ENCODE measurements around the gene SEC11C.
"Not testable (repeated sequence)": the region's sequence is repeated elsewhere in the genome, so short reads cannot be mapped to it uniquely, and the experiment has no call there.

Gene SEC11C

DNA sequence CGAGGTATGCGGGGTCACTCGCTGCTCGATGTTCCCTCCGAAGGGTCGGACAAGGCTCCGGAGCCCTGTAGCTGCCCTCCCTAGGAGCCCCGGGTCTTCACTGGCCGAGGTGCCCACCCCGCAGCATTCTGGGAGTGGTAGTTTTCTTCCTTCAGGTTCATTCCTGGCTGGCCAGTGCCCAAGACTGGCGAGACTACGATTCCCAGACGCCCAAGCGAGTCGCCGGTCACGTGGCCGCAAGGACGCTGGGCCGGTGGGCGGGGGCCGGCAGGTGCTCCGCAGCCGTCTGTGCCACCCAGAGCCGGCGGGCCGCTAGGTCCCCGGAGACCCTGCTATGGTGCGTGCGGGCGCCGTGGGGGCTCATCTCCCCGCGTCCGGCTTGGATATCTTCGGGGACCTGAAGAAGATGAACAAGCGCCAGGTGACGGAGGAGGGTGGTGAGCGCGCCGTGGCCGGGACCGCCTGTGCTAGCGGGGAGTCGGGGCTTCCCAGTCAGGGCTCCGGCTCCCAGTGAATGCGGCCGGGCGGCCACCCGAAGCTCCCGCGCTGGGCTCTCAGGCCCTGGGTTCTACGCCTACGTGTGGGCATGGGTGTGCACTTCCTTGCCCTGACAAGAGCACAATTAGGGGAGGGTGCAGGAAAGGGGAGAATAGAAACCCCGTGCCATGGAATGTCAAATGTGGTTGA, at the start of gene SEC11C:
SEC11C (plus strand) TSS at position 270 of the 687 bp plus-strand sequence; CDS start at position 335, 65 bp downstream.
- peak; percentile 90 for DNase-seq

DNA sequence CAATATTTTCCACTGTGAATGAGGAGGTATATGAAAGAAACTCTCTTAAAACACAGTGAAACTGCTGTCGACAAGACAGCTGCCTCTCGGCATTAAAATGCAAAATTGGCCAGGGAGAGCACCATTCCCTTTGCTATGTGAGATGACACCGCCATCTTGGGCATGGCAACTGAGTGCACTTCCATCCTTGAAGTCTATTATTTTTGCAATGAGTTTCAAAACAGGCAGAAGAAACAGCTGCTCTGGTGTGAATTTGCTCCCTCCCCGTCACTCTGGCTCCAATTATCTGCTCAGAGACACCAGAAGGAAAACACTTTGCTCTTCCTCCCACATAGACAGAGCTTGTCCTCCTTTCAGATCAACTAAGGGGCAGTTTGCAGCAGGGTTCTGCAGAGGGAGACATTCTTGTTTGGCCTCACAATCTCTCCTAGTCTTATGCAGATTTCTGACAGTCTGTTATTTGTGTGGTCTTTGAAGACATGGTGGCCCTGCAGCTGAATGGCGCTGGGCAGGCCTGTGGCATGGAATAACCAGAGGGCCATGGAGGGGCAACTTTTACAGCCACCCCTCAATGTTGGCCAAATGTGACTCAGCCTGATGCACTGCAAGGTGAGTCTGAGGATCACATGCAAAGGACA, 48.6 kb upstream of the SEC11C start:
- no peak for DNase-seq

DNA sequence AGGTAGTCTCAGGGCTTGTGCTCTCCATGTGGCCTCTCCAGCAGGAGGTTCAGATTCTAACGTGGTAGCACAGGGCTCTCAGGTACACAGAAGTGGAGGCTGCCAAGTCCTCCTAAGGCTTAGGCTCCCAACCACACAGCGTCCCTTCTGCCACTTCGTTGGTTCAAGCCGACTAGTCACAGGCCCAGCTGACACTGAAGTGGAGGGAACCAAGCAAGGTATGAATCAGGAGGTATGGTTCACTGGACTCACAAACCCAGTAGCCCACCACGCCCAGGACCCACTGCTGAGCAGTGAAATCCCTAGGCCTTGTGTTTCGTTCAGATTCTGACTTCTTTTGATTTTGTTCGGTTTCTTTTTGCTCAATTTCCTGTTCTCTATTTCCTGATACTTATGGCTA, 46.0 kb upstream of the SEC11C start:
- DNase-seq, result no peak

DNA sequence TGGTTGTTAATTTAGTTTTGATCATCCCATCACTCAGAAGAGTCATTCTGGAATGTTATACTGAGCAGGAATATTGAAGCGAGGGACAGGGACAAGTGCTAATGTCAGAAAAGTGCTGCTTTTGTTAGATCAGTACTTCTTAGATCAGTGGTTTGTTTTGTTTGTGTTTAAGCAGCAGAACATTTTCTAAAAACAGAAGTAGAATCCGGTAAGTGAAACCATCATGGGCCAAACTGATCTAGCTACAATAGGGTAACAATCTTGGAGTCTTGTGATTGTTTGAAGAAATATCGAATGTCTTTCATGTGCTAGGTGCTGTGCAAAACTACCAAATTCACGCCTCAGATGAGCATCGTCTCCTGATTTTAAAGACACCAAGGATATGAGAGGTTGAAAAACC, 45.1 kb upstream of the SEC11C start:
- no peak for DNase-seq

DNA sequence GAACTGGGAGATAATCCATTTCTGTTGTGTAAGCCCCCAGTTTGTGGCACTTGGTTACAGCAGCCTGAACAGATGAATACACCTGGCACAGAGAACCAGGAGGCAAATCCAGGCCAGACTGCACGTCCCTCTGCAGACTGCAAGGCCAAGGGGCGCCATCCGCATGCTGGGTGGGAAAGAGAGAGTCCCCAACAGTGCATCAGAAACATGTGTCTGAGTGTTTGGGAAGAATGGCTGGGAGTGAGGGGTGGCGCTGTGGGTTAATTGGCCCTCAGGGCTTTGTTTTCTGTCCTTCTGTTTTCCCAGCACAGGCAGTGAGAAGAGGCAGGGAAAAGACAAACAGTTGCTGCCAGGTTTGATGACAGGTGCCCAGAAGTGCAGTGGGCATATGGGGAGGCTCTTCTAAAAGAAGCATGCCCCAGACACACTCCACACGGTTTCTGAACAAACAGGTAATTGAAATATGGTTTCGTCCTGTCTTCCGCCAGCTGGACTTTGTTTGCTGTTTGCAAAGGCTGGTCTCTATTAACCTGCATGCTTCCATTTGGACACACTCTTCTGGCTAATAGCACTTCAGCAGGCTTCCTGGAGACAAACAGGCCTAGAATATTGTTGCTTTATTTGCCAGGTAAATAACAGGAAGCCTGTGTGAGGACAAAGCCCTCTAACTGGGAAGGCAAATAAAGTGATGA, 43.4 kb upstream of the SEC11C start:
- DNase-seq, result peak; percentile 90

DNA sequence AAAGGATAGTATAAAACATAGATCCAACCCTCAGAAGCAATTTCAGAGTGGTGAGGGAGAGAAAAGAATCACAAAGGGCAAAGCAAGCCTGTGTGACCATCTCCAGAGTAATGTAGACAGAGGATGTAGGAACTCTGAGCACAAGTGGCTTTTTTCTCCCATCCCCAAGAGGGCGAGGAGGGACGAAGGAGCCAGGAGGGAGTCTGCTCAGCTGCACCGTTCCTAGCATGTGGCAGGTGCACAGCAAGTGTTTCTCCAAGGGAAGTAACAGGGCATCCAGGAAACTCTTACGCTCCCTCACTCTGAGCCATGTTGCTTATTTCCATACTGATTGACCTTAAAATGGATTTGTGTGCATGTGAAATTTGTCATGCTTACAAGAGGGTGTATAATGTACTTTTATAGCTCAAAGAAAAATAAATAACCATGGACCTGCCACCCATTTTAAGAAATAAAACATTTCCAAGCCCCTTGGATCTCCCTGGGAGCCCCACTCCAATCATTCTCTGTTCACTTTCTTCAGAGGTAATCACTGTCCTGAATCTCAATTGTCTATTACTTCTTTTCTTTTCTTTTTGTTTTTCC, 37.8 kb upstream of the SEC11C start:
- DNase-seq, result no peak

DNA sequence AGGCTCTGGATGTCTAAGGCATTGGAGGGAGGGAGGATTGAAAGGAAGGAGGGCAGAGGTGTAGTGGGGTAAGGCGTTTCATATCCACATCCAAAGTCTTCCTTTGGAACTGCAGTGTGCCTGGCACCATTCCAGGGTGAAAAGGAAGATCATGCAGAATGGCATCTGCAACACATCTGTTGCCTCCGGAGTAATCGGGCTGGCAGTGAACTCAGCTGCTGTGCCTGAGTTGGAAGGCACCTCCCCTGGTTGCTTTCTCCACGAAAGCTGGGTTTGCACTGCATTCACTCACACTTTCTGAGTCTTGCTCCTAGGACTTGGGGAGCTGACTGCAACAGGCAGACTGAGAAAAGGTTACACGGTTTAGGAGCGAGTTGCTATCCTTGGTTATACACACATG, 30.3 kb upstream of the SEC11C start:
- no peak for DNase-seq

DNA sequence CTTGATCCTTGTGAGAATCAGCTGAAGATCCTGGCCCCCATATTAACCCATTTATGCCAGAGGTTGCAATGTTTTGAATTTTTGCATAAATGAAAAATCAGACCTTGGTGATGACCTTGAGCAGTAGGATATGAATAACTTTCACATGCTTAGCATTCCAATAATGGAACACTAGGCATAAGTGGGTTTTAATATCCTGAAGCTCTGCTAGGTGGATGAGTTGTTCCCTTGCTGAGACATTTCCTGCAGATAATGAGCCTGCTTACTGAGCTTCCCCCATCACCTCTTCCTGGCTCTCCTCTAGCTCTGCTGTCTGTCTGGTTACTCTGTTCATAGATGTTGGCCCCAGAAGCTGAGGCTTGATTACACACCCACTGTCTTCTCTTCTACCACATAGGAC, 25.5 kb upstream of the SEC11C start:
- no peak for DNase-seq

DNA sequence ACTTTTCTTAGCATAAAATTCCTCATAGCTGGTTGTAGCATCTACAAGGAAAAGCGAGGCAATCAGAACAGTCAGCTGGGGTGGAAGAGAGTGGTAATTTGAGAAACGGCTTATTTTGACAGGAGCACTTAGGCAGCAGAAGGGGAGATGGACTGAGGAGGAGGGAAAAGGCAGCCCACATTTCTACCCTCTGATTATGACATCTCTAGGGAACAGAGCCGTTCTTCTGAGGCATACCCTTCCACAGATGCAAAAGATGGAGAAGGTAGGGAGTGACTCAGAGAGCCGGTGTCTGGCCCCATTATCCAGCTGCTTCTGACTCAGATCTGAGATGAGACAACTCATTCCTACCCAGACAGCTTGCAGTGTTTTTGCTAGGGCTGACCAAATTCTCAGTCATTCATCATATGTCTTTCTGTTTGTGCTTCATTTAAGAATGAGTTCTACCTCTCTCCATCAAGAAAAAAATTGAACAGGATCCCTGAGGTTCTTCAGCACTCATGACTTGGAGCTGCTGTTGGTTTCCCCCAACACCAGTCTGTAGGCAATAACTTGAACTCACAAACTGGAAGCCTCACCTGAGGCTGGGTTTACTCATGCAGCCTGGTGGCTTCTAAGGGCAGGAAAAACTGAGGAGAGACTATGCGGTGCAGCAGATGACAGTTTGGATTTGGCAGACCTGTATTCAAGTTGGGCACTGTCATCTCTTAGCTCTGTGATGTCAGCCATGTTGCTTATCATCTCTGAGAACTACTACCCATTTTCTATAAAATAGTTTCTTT, 15.9 kb upstream of the SEC11C start:
- DNase-seq, result no peak

DNA sequence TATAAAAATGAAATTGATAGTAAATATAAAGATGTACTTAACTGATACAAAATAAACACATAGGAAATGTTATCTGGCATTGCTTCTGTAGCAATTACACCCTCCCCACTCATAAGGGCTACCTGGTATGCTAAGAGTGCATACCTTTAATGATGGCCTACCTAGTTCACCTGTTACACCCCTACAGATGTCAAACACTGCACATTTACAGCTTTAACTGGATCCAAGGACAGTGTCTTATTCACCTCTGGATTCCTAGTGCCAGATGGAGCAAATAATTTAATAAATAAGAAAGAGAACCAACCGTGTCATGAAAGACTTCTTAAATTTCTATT, 15.3 kb upstream of the SEC11C start:
- no peak for DNase-seq

DNA sequence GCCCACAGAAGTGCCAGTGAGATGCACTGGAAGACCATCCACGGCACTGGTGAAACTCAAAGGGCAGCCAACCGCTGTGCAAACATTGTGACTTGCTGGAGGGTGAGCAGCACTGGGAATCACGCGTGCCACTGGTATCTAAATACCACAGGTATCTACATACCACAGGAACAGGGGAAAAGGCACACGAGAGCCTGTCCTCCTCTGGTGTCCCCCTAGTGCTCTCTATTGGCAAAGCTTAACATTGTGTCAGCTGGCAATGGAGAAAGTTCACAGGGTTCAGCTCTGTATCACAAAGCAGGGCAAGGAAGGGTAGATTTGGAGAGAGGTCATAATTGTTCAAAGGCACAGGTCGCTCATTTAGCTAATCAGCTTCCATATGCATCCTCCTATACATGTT, 12.6 kb upstream of the SEC11C start:
- DNase-seq, result no peak

DNA sequence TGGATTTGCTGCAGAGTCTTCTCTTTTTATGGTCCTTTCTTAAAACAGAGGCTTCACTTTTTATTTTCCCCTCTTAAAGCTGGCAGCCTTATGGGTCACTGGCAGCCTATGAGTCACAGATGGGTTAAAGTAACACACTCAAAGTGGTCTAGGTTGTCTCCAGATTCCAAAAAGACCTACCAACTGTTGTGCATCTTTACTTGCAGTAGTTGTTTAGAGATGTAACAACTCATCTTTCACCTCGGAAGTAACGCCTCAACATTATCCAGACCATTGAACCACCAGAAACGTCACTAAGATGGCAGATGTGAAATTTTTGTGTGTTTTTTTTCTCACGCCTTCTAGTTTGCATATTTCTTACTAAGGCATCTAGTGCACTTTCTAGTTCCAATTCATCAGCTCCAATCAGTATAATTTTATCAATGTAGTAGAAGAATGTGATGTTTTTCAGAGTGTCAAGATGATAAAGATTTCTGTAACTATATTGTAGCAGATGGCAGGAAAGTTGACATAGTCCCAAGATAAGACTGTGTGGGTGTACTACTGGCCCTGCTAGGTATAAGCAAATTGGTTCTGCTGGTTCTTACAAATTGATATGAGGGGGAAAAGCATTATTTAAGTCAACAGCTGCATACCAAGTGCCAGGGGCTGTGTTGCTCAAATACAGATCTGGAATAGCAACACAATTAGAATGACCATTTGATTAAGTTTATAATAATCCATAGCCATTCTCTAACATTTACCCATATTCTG, 9.6 kb upstream of the SEC11C start:
- no peak for DNase-seq

DNA sequence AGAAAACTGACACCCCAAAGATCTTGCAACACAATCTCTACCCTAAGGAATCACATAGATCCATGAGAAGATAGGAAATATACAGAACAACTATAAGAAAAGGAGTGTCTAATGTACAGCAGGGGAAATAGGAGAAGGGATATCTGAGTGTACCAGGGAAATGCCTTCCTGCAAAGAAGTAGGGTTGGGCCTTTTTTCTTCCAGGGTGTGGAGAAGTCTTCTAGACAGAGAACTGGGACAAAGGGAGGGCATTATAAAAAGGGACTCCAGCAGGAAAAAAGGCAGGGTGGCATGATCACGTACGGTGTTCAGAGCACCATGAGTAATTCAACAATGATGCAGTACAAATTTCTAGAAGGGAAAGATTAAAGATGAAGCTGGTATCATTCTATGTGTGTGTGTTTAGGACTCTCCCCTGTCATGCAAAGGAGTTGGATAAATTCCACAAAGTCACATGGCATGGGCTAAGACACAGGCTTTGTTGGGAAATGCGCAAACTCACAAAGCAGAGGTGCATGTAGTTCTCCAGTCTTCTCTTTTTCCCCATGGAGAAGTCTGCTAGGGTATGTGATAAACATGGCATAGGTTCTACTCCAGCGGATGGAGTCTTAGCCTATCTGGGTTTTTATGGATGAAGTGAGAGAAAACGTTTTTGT, 6.7 kb upstream of the SEC11C start:
- DNase-seq, result no peak

DNA sequence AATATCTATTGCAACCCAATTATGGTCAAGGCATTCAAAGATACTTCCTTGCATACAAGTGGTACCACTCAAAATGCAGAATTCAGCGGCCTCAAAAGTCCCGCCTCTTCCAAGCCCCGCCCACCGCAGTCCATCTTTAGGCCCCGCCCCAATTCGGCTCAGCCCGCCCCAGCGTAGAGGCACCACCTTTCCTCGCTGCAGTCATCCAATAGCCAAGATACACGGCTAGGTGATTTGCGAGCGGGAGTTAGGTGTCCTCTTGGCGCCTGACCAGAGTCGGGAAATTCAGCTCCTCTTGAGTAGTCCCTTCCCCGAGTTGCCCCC, 431 bp upstream of the SEC11C start:
- DNase-seq, result no peak

DNA sequence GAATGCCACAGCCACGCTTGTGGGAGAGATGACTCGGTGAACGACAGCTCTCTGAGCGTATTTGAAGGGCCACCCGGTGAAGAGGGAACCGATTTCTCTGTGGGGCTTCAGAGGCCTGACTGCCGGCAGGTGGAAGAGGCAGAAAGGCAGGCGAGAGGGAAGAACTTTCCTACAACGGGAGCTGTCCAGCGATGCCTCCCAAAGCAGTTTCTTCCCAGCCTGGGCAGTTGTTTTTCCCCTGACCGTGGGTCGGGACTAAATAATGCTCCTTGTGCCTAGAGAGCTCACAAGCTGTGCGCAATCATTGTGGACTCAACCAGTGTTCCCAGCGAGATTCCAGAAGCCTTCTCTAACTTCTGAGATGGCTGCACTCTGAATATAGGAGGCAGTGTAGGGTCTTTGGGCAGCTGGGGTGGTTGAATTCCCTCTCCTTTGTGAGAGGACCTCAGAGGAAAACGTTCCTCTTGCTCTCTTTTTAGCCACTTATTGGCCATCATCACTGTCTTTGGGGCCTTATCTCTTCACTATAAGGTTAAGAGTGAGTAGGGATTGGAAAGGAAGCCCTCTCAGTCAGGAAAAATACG, 710 bp downstream of the SEC11C start:
- DNase-seq, result no peak

DNA sequence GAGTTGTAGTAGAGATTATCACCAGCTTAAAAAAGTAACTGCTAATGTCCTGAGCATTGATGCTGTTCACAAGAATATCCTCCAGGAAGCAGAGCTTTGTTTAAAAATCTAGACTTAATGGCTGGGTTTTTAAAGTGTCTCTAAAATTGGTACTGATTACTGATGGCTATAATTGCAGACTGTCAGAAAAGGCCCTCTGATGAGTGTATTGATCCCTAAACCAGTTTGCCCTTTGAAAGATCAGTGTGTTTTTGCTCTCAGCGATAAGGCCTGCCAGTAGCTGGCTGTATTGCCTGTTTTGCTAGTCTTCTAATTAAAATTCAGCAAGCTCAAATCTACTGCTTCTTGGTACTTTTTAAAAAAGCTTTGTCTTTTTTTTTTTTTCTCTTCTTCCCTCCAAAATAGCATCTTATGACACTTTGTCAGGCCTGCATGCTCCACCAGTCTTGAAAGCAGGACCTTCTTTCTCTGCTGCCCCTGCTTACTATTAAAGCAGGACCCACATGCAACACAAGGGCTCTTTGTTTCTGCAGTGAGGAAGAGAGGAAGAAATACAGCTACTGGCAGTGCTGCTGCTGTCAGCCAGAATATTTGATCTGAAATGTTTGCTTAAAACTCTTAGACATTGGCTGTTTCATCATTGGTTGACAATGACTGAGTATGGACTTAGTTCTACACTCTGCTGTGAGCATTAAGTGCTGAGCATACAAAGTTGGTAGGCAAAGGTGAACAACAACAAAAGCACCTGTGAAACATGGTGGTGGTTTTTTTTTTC, 1.8 kb downstream of the SEC11C start:
- no peak for DNase-seq

DNA sequence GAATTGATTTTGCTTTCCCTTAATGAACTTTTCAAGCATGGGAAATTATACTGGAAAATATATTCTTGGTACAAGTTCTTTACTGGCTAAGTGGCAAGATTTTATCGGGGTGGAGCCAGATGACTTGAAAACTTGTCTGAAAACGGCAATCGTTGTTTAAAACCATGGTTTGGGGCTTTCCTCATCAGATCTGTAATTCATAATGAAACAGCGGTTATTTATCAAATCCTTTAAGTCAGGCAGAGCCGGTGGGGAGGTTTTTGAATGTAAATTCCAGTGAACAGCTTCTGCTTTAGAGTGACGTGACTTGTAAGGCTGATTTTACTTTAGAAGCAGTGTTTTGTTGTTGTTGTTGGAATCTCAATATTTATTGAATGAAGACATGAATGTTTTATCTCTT, 2.6 kb downstream of the SEC11C start:
- no peak for DNase-seq

DNA sequence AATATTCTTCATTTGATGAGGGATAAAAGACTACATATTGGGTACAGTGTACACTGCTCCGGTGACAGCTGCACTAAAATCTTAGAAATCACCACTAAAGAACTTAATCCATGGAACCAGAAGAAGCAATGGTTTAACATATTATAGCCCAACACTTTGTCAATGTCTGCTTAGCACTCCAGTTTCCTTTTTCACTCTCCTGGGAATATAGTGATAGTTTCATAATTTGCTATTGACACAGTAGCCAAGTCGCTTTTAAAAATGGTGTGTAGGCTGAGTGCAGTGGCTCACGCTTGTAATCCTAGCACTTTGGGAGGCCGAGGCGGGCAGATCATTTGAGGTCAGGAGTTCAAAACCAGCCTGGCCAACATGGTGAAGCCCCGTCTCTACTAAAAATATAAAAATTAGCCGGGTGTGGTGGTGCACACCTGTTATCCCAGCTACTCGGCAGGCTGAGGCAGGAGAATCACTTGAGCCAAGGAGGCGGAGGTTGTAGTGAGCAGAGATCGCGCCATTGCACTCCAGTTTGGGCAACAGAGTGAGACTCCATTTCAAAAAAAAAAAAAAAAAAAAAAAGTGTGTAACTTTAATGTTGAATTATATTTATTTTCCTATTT, 3.2 kb downstream of the SEC11C start:
- DNase-seq, result not testable (repeated sequence)

DNA sequence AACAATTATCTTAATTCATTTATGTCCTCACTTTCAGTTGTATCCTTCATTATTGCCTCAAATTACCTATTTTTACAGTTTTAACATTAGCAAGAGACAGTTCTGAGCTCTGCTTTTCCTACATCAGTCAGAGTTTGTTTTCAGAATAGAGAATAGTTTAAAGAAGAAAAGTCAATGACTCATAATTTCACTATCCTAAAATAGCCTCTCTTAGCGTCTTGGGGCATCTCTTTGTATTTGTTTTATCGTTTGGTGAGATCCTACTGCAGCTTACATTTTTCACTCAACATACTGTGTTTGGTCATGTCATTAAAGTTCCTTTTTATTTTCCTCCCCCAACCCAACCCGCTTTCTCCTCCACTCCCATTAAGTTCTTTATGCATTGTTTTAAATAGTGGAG, 3.8 kb downstream of the SEC11C start:
- DNase-seq, result no peak

DNA sequence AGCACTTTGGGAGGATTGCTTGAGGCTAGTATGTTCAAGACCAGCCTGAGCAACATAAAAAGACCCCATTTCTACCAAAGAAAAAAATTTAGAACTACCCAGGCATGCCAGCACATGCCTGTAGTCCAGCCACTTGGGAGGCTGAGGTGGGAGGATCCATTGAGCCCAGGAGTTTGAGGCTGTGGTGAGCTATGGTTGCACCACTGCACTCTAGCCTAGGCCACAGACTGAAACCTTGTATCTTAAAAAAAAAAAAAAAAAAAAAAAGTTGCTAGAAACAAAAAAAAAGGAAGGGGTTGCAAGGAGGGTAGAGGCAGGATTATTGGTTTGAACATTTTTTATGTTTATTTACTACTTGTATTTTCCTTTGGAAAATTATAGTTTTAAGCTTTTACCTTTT, 4.8 kb downstream of the SEC11C start:
- no peak for DNase-seq
